Femur (tissue), 1 donor: ENCODE results near the gene PEX11G.

Experiments used
- DNase-seq: peaks from one replicate; pipeline ENCODE4 v3.0.0-alpha.2; 2017

PEX11G gene

DNA sequence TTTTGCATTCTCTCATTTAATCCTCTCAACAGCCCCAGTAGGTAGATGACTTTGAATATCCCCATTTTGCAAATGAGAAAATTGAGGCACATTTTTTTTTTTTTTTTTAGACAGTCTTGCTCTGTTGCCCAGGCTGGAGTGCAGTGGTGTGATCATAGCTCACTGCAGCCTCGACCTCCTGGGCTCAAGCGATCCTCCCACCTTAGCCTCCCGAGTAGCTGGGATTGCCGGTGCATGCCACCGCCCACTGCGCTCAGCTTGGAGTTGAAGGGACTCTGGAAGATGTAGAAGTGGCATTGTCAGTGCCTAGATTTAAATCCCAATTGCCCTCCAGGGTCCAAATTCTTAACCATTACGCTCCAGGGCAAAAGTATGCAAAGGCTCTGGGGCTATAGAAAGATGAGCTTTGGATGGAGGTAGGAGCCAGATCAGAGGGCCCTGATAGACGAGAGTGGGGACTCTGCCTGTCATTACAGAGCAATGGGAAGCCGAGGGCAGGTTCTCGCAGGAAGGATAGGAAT, 32.8 kb upstream of the PEX11G start:
- no peak for DNase-seq

- DNase-seq: no peak
Observed at GRCh38 chr19:7520131-7521051, 31.6 kb upstream of the PEX11G start.

DNA sequence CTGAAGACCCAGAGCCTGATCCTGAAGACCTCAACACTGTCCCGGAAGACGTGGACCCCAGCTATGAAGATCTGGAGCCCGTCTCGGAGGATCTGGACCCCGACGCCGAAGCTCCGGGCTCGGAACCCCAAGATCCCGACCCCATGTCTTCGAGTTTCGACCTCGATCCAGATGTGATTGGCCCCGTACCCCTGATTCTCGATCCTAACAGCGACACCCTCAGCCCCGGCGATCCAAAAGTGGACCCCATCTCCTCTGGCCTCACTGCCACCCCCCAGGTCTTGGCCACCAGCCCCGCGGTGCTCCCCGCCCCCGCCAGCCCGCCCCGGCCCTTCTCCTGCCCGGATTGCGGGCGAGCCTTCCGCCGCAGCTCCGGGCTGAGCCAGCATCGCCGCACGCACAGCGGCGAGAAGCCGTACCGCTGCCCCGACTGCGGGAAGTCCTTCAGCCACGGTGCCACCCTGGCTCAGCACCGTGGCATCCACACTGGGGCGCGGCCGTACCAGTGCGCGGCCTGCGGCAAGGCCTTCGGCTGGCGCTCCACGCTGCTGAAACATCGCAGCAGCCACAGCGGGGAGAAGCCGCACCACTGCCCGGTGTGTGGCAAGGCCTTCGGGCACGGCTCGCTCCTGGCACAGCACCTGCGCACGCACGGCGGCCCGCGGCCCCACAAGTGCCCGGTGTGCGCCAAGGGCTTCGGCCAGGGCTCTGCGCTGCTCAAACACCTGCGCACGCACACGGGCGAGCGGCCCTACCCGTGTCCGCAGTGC, 30.7 kb upstream of the PEX11G start:
- no peak for DNase-seq

- DNase-seq: no peak
Observed at GRCh38 chr19:7516878-7517277, 28.0 kb upstream of the PEX11G start.

- peak; percentile 36 for DNase-seq
Observed at GRCh38 chr19:7516333-7516732, 27.5 kb upstream of the PEX11G start.

GRCh38 chr19:7515645-7516151, 26.9 kb upstream of the PEX11G start, which contains the start of gene ZNF358:
TSS of gene ZNF358 (plus strand) at chr19:7516103. CDS start at chr19:7519243, 3,140 bp downstream.
- peak; percentile 85 for DNase-seq

DNA sequence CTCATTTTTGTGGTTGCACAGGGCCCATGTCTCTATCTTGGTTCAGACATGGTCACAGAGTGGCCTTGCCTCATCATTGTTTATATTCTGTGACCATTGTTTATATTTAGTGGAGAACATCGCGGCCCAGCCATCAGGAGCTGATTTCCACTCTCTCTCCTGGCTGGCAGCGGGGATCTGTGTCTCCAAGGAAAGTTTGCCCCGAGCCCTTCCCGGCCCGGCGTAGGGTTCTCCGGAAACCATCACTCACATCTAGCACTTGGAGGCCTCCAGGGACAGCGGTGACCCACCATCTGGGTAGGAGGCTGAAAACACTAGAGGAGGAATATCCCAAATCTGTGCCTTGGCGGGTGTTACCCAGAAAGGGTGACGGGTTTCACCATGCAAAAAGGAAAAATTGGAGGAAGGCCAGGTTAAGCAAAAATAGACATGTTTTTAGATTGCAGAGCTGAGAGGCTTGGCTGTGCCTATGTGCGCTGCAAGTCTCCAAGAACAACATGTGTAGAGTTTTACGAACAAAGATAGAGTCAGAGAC, 26.3 kb upstream of the PEX11G start:
- DNase-seq: peak; percentile 36

DNA sequence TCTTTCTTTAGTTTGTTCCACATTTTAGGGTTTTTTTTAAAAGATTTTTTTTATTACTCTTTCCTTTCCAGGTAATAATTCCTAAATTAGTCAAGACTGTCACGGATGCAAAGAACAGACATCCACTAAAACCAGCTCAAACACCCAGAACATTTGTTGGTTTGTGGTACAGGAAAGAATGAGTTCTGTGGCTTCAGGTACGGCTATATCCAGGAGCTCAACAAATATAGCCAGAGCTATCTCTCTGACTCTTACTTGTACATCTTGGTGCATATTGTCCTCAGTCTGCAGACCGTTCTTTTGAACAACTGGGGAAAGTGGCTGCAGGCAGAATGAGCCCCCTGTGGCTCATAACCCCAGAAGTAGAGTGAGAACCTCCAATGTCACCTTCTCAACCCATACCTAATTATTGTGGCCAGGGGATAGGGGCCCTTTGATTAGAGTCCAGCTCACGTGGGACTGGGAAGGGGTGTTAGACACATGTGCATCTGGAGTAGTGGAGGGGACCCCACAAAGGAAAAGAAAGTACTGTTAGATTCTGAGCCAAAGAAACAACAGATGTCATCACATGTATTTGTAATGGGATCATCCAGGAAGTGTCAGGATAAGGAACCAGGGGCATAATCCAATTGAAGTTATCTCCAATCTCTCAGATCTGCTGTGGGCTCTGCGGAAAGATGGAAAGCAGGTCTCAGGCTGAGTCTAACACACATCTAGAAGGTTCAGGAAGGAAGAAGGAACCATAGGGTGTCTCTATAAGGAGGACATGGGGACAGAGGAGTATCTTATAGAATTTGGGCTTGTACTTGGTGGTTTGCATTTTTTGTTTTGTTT, 25.2 kb upstream of the PEX11G start:
- no peak for DNase-seq

DNA sequence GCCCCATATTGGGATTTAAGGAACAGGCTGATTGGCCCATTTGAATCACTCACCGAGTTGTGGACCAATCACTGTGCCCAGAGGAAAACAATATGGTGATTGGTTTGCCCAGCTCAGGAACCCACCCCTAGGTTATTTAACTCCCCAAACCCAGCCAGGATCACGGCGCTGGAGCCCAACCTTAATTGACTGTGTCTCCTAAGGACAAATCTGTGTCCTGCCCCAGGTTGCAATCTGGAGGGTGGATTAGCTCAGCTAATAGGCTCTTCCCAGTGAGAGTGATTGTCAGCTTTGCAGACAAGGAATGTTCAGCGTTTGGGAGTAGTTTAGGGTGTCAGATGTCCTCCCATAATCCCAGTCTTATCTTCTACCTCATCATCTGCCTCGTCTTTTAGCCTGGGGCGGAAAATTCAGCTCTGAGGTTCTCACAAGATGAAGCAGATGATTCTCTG, 23.6 kb upstream of the PEX11G start:
- DNase-seq: no peak

DNA sequence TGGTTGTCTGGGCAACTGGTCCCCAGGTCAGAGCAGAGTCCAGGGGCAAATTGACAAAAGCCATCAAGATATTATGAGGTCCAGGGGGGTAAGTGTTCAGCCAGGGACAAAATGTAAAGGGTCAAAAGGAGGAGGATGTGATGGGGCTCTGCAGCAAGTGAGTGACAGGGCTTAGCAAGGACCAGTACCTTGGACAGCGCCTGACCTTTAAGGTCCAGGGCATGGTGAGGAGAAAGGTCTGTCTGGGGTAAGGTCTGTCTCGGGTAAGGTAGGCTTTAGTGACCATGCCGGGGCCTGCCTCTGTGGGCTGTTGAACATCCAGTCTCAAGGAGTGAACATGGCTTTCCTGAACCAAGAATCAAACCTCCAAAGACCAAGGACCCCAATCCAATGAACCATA, 20.8 kb upstream of the PEX11G start:
- no peak for DNase-seq

DNA sequence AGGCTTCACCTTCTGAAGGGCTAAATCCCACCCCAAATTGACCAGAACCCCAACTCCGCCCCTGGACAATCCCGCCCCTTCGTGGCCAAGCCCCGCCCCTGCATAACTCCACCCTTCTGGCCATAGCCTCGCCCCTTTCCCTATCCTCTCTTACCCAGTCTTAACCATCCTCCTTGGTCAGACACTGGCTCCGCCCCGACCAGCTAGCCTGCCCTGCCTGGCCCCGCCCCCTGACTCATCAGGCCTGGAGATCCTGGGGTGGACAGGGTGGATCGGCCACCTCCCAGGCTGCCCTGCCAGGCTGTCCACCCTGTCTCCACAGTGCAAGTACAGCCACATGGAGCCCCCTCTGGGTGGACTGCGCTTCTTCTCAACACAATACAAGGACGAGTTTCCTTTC, 19.0 kb upstream of the PEX11G start:
- peak; percentile 59 for DNase-seq

DNA sequence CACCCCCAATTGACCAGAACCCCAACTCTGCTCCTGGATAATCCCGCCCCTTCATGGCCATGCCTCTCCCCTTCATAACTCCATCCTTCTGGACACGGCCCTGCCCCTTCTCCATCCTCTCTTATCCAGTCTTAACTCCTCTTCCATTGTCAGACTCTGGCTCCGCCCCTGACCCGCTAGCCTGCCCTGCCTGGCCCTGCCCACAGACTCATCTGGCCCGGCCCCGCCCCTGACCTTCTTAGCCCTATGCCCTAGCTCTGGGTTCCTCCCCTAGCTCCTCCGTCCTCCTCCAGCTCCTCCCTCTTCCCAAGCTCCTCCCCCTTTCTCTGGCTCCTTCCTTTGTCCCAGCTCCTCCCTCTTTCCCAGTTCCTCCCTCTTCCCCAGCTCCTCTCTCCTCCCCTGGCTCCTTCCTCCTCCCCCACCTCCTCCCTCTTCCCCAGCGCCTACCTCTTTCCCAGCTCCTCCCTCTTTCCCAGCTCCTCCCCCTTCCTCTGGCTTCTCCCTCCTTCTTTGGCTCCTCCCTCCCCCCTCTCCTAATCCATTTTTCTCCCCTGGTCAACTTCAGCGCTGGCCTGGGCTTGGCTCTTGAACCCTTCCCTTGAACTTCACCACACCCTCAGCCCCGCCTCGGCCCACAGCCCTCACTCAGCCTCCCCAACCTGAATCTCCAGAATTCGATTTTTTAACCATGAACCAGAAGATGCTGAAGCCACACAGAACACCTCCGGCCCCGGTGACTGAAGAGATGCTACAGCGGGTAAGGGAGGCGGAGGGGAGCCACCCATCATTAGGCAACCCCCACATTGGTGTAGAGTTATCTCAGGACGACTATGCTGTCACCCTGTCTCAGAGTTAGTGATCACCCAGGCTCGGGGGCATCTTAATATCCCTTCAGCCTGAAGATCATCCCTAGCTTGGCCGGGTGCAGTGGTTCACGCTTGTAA, 17.8 kb upstream of the PEX11G start:
- peak; percentile 68 for DNase-seq

- peak; percentile 44 for DNase-seq
Observed at GRCh38 chr19:7505682-7506384, 17.0 kb upstream of the PEX11G start.

DNA sequence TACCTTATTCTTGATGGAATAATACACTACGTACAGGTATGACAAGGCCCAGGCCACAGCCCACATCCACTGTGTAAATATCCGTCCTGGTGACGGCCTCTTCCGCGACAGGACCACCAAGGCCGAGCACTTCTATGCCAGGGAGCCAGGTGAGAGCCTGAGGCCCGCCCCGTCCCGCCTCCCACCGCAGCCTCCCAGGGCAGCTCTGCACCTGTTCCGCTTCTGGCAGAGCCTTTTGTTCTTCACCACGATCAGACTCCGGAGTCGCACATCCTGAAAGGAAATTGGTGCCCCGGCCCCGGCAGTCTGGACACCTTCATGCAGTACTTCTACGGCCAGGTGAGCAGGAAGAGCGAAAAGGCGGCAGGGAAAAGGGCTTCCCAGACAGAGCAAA, 16.4 kb upstream of the PEX11G start:
- no peak for DNase-seq

- DNase-seq: no peak
Observed at GRCh38 chr19:7504684-7505083, 15.8 kb upstream of the PEX11G start.

- DNase-seq: no peak
Observed at GRCh38 chr19:7502552-7502951, 13.7 kb upstream of the PEX11G start.

GRCh38 chr19:7500811-7501450, 12.1 kb upstream of the PEX11G start:
- peak; percentile 66 for DNase-seq

DNA sequence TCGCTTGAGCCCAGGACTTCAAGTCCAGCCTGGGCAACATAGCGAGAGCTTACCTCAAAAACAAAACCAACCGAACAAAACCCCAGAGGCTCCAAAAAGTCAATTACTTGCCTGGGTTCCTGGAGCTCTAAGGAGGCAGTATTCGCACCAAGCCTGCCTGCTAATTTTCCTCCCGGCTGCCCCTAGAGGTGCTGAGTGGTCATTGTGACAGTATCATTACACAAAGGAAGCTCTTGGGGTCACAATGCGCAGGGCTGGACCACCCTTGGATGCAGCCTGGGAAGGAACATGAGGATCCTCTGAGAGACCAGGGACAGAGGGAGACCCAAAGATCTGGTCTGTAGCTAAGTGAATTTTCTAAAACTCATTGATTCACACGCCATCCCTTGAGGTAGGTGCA, 8.5 kb upstream of the PEX11G start:
- no peak for DNase-seq

GRCh38 chr19:7494416-7495098, 5.7 kb upstream of the PEX11G start:
- DNase-seq: peak; percentile 58
